H1 (cell line): ENCODE measurements around the gene ABCA9. TPM values are rescaled to one million over a fixed set of nuclear protein-coding genes. Genes with fewer than 3 reads are reported as not detected.

Source experiments
- CTCF ChIA-PET: fragments of 300-600 bp; sonication (Branson Sonifier 250); formaldehyde crosslinking; loops from one replicate; lab custom pipeline; 2021; ENCODE audit not compliant: partially characterized antibody; lab: Charles Lee
- POLR2A ChIA-PET: fragments of 300-600 bp; sonication (Branson Sonifier 250); formaldehyde crosslinking; loops from one replicate; lab custom pipeline; 2021; ENCODE audit warnings: inconsistent platforms; ENCODE audit not compliant: partially characterized antibody; lab: Charles Lee
- DNase-seq, 2 experiments: peaks; one replicate each; pipeline versions ENCODE4 v3.0.0 to v3.0.0-alpha.2; 2010 to 2022; ENCODE audit warnings: low spot score in 2 of 2, low read depth in 1 of 2, mixed read lengths in 1 of 2
- FAIRE-seq: peaks from 2 replicates; lab custom pipeline; 2011; peaks lifted over from hg19 to GRCh38; lab: Jason Lieb, UNC
- H2AFZ ChIP-seq: 2 replicates; pipeline ENCODE4 v1.8.1; 2012; ENCODE audit warnings: low read length, inconsistent platforms
- H2AK5ac ChIP-seq: 2 replicates; pipeline ENCODE4 v1.6.1; 2013; ENCODE audit warnings: low read depth, low read length
- H2BK120ac ChIP-seq: replicated peaks from 2 replicates; pipeline ENCODE3; 2013; ENCODE audit warnings: low read depth, low read length, inconsistent platforms
- H2BK12ac ChIP-seq: 2 replicates; pipeline ENCODE4 v1.6.1; 2013; ENCODE audit warnings: low read depth, low read length
- H2BK15ac ChIP-seq: 2 replicates; pipeline ENCODE4 v1.6.1; 2013; ENCODE audit warnings: low read length
- H2BK20ac ChIP-seq: 2 replicates; pipeline ENCODE4 v1.6.1; 2013; ENCODE audit warnings: low read length
- H2BK5ac ChIP-seq: 2 replicates; pipeline ENCODE4 v1.6.1; 2013; ENCODE audit warnings: low read depth, low read length
- H3K14ac ChIP-seq: 2 replicates; pipeline ENCODE4 v1.6.1; 2013; ENCODE audit warnings: inconsistent platforms; ENCODE audit not compliant: insufficient read length
- H3K18ac ChIP-seq: 2 replicates; pipeline ENCODE4 v1.6.1; 2013; ENCODE audit warnings: low read length; ENCODE audit errors: extremely low read depth
- H3K23ac ChIP-seq: 2 replicates; pipeline ENCODE4 v1.6.1; 2013; ENCODE audit warnings: inconsistent platforms; ENCODE audit not compliant: insufficient read length
- H3K23me2 ChIP-seq: 2 replicates; pipeline ENCODE4 v1.6.1; 2013; ENCODE audit warnings: low read depth, low read length
- H3K27ac ChIP-seq: 2 replicates; pipeline ENCODE4 v1.6.1; 2011; ENCODE audit warnings: low read depth, low read length, inconsistent platforms
- H3K27me3 ChIP-seq, 4 experiments: replicated peaks in 1 of 4; 1 replicate in 1 of 4; 2 replicates in 3 of 4; pipeline versions ENCODE4 v1.6.1 to v1.8.1; 2011 to 2013; ENCODE audit warnings: low read length in 3 of 4, mild to moderate bottlenecking in 3 of 4, inconsistent platforms in 2 of 4, mixed read lengths in 2 of 4, moderate library complexity in 1 of 4; ENCODE audit not compliant: control insufficient read depth in 3 of 4, insufficient read depth in 3 of 4; ENCODE audit errors: extremely low read depth in 1 of 4
- H3K36me3 ChIP-seq, 4 experiments: 2 replicates each; pipeline versions ENCODE4 v1.6.1 to v1.8.1; 2011 to 2013; ENCODE audit warnings: mild to moderate bottlenecking in 4 of 4, low read length in 3 of 4, moderate library complexity in 2 of 4, control low read depth in 1 of 4, inconsistent platforms in 1 of 4; ENCODE audit not compliant: insufficient read depth in 4 of 4, control insufficient read depth in 2 of 4
- H3K4ac ChIP-seq: replicated peaks from 2 replicates; pipeline ENCODE3; 2013; ENCODE audit warnings: low read length, low read depth, mixed read lengths, inconsistent platforms; ENCODE audit not compliant: insufficient read length
- H3K4me1 ChIP-seq, 4 experiments: replicated peaks in 1 of 4; 1 replicate in 1 of 4; 2 replicates in 3 of 4; pipeline versions ENCODE4 v1.6.1 to v1.8.1; 2011 to 2013; ENCODE audit warnings: low read length in 3 of 4, inconsistent platforms in 2 of 4, mixed read lengths in 1 of 4; ENCODE audit not compliant: insufficient read depth in 4 of 4, control insufficient read depth in 3 of 4
- H3K4me2 ChIP-seq, 2 experiments: 2 replicates each; pipeline versions ENCODE4 v1.6.1 to v1.8.1; 2011 to 2013; ENCODE audit warnings: low read depth in 2 of 2, low read length in 2 of 2, control low read depth in 1 of 2, inconsistent platforms in 1 of 2, mild to moderate bottlenecking in 1 of 2; ENCODE audit not compliant: insufficient read depth in 1 of 2
- H3K4me3 ChIP-seq, 4 experiments: fragments of 200-600, 300-600 bp in 1 of 4; sonication (generic), shearing (Covaris generic), sonication (Bioruptor Twin) in 1 of 4; 2 replicates each; pipeline versions ENCODE4 v1.5.1 to v1.8.1; 2011 to 2016; ENCODE audit warnings: low read length in 4 of 4, low read depth in 3 of 4, control low read depth in 2 of 4, inconsistent platforms in 2 of 4, mild to moderate bottlenecking in 2 of 4, mixed read lengths in 1 of 4, moderate library complexity in 1 of 4; ENCODE audit not compliant: insufficient read depth in 2 of 4; ENCODE audit errors: extremely low read depth in 1 of 4
- H3K56ac ChIP-seq: replicated peaks from 2 replicates; pipeline ENCODE3; 2013; ENCODE audit warnings: low read depth, mild to moderate bottlenecking, mixed read lengths, low read length, inconsistent platforms; ENCODE audit not compliant: insufficient read length
- H3K79me1 ChIP-seq: 2 replicates; pipeline ENCODE4 v1.6.1; 2013; ENCODE audit warnings: low read depth, low read length, control low read depth
- H3K79me2 ChIP-seq, 2 experiments: 2 replicates each; pipeline versions ENCODE4 v1.6.1 to v1.8.1; 2012 to 2013; ENCODE audit warnings: low read length in 2 of 2, mild to moderate bottlenecking in 2 of 2, inconsistent platforms in 1 of 2; ENCODE audit not compliant: insufficient read depth in 2 of 2, control insufficient read depth in 1 of 2
- H3K9ac ChIP-seq, 4 experiments: replicated peaks in 1 of 4; 1 replicate in 1 of 4; 2 replicates in 3 of 4; pipeline versions ENCODE4 v1.6.1 to v1.8.1; 2011 to 2013; ENCODE audit warnings: low read depth in 3 of 4, low read length in 3 of 4, control low read depth in 2 of 4, mild to moderate bottlenecking in 2 of 4, moderate library complexity in 2 of 4, inconsistent platforms in 1 of 4; ENCODE audit errors: extremely low read depth in 1 of 4
- H3K9me3 ChIP-seq, 2 experiments: 2 replicates each; pipeline versions ENCODE4 v1.6.1 to v1.8.1; 2012 to 2013; ENCODE audit warnings: mild to moderate bottlenecking in 2 of 2, moderate library complexity in 2 of 2, control low read depth in 1 of 2, inconsistent platforms in 1 of 2, low read depth in 1 of 2, low read length in 1 of 2, mixed read lengths in 1 of 2; ENCODE audit not compliant: insufficient read depth in 2 of 2
- H4K20me1 ChIP-seq, 2 experiments: replicated peaks in 1 of 2; 2 replicates each; pipeline versions ENCODE3 to v1.8.1; 2011 to 2013; ENCODE audit warnings: inconsistent platforms in 2 of 2, low read length in 2 of 2, mild to moderate bottlenecking in 1 of 2; ENCODE audit not compliant: insufficient read depth in 2 of 2, control insufficient read depth in 1 of 2
- H4K5ac ChIP-seq: 2 replicates; pipeline ENCODE4 v1.6.1; 2013; ENCODE audit warnings: low read length, low read depth, mixed read lengths, inconsistent platforms; ENCODE audit not compliant: insufficient read length
- H4K8ac ChIP-seq: 2 replicates; pipeline ENCODE4 v1.8.0; 2013; ENCODE audit warnings: mild to moderate bottlenecking, moderate library complexity, low read length, inconsistent platforms; ENCODE audit not compliant: insufficient read depth; ENCODE audit errors: extremely low read depth
- H4K91ac ChIP-seq: replicated peaks from 2 replicates; pipeline ENCODE3; 2013; ENCODE audit warnings: low read length, mixed read lengths, inconsistent platforms; ENCODE audit not compliant: insufficient read length
- EZH2 ChIP-seq: fragments of 200-600 bp; sonication (generic); IDR thresholded peaks from 2 replicates; pipeline ENCODE4 v1.7.1; 2012; ENCODE audit warnings: low read depth, mild to moderate bottlenecking, moderate library complexity, low read length, inconsistent platforms; ENCODE audit not compliant: severe bottlenecking
- WGBS, 2 experiments: shearing (Covaris generic) in 1 of 2; methylation state at CpG; one replicate each; pipeline versions ENCODE4 v1.1.6 to v1.1.7; 2013 to 2015; ENCODE audit warnings: low lambda C conversion rate in 2 of 2, mixed read lengths in 2 of 2, inconsistent platforms in 1 of 2, low coverage in 1 of 2, missing lambda C conversion rate in 1 of 2; ENCODE audit not compliant: insufficient replicate concordance in 2 of 2, insufficient coverage in 1 of 2, insufficient read length in 1 of 2; ENCODE audit errors: extremely low coverage in 1 of 2, missing lambda C conversion rate in 1 of 2; 5-methylcytosine and 5-hydroxymethylcytosine counted together
- polyA plus RNA-seq, 7 experiments: library from polyadenylated mRNA; depleted of rRNA in 3 of 7; stranded (reverse) in 5 of 7; unstranded in 2 of 7; fragments of >200 nt in 5 of 7; fragments of 200-250 nt in 2 of 7; gene quantifications; 1 replicate in 5 of 7; 2 replicates in 1 of 7; 4 replicates in 1 of 7; pipeline versions ENCODE4 v1.2.1 to v1.2.3, GENCODE V29; 2011 to 2013; ENCODE audit warnings: missing spikeins in 2 of 7, mixed read lengths in 2 of 7
- total RNA-seq: library from RNA; stranded (reverse); fragmentation: NEBNext Ultra II Directional; extraction: Animal tissue kit (Norgen Biotek cat#: 25700); gene quantifications from 2 replicates; pipeline ENCODE4 v1.2.1, GENCODE V29; 2021

The ABCA9 gene
- total and polyA plus RNA-seq, 2 of the 8 experiments (the other 6 are each of a cell fraction or from before 2014, with no cell fraction given), result not detected

DNA sequence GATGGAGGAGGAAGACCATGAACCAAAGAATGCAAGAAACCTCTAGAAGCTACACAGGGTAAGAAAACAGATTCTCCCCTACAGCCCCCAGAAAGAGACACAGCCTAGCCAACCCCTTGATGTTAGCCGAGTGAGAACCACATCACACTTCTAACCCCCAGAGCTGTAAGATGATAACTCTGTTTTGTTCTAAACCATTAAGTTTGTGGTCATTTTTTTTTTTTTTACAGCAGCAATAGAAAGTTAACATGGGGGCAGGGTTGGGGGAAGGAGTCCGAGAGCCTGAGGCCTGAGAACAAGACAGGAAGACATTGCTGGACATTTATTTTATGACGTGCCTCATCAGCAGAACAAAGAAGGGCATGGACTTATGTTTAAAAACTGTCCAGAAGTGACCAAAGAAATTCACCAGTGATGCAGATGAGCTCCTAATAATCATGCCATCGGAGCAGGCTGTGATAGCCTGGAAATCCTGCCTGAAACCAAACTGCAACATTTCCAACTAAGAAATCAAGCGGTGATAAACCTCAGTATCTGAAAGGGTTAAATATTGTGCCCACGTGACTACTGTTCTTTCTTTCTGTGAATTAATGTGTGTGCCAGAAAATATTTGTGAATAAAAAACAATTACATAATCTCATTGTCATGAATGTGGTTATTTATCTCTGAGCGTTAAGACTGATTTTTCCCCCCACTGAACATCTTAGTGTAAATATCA is 1.1 kb downstream of the ABCA9 start:
- CTCF ChIA-PET, result interaction anchor here (0.6 to 3.2 kb wide), 9 partner anchors 9 to 419 kb away, joined by 3 to 24 read pairs (median 4); no protein-coding TSS in a partner anchor
- no peak for TF ChIP-seq EZH2

More for the DNA sequence above, 1.1 kb downstream of the ABCA9 start:
- Histone ChIP-seq H3K27me3 (no peaks in the 10 kb centered on the region), H3K36me3 (no peaks in the 10 kb centered on the region), H3K23me2 (no peaks in the 10 kb centered on the region), H2BK5ac (no peak overlapping the region), H3K79me2 (no peaks in the 10 kb centered on the region), H2BK15ac (no peak overlapping the region), H3K4me2 (no peak overlapping the region), H3K18ac (no peak overlapping the region), H3K9me3 (no peaks in the 10 kb centered on the region), H3K4me3 (no peak overlapping the region), H3K56ac (no peak overlapping the region), H2BK20ac (no peak overlapping the region), H3K27ac (no peak overlapping the region), H4K8ac (no peak overlapping the region), H2BK120ac (no peak overlapping the region), H3K4me1 (no peaks in the 10 kb centered on the region; a peak in 1 of 7 replicates), H4K20me1 (no peaks in the 10 kb centered on the region), H3K23ac (no peak overlapping the region), H3K79me1 (no peaks in the 10 kb centered on the region), H3K9ac (no peak overlapping the region), H3K4ac (no peak overlapping the region), H3K14ac (no peak overlapping the region), H4K5ac (no peak overlapping the region), H2AFZ (0 out of 2 replicates have a peak overlapping the region, but pooled peaks have one; percentile 13), H4K91ac (no peak overlapping the region), H2BK12ac (no peak overlapping the region), H2AK5ac (no peak overlapping the region)
- DNase-seq, result no peak
- 81% methylated on average over 7 of the region's 7 CpGs; no CpG with 5 or more reads in 1 of the 2 experiments for WGBS, 2 experiments
- POLR2A ChIA-PET, result interaction anchor here (0.7 kb wide), 1 partner anchor 547 kb away, joined by 6 read pairs; no protein-coding TSS in a partner anchor
- FAIRE-seq, result no peak
